ENCODE results near the gene ANO6.

DNA sequence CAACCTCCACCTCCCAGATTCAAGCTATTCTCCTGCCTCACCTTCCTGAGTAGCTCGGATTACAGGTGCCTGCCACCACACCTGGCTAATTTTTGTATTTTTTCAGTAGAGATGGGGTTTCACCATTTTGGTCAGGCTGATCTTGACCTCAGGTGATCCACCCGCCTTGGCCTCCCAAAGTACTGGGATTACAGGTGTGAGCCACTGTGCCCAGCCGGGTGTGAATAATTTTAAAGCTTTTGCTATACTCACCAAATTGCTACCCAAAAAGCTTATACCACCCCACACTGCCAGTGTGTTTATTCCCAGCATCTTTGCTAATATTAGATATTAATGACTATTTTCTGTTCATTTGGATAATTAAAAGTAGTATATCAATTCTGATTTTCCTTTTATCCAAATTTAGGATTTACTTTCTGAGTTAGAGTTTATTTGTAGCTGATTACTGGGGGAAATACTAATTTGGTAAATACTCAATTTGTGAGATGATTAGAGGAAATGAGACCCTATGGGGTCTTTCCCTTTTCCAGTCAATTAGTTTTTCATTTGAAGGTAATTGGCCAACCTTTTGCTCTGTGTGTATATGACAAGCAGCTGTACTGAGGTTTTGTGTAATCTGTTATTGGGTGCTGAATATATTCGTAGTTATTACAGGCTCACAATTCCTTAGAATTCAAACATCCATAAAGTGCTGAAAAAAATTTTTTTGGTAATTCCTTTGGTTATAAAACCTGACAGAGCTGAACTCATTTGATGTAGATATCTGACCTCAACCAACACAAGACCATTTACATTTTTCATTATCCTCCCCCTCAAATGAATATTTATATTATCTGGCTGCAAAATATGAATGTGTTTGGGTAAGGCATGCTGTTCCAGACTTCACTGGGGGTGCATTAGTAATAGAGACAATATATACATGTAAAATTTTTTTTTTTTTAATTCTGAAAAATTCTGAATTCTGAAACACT lies 73.6 kb downstream of the ANO6 start:
- TF ChIP-seq, protein P1, sequence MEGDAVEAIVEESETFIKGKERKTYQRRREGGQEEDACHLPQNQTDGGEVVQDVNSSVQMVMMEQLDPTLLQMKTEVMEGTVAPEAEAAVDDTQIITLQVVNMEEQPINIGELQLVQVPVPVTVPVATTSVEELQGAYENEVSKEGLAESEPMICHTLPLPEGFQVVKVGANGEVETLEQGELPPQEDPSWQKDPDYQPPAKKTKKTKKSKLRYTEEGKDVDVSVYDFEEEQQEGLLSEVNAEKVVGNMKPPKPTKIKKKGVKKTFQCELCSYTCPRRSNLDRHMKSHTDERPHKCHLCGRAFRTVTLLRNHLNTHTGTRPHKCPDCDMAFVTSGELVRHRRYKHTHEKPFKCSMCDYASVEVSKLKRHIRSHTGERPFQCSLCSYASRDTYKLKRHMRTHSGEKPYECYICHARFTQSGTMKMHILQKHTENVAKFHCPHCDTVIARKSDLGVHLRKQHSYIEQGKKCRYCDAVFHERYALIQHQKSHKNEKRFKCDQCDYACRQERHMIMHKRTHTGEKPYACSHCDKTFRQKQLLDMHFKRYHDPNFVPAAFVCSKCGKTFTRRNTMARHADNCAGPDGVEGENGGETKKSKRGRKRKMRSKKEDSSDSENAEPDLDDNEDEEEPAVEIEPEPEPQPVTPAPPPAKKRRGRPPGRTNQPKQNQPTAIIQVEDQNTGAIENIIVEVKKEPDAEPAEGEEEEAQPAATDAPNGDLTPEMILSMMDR (conservative IDR thresholded peaks at IDR 0.05; ENCODE audit: low read depth, low read length): no peak
- no peak for TF ChIP-seq EZH2 (IDR thresholded peaks at IDR 0.05; ENCODE audit: borderline replicate concordance, low read depth, low read length, poor library complexity, severe bottlenecking)
